OCI-LY7 (cell line): ENCODE data around the gene DYNLRB1. TPM values are rescaled to one million over a fixed set of nuclear protein-coding genes. Genes with fewer than 3 reads are reported as not detected.

ENCODE experiments used
- BruUV-seq: library from RNA; stranded (reverse); fragments of 400-500 nt; replicated peaks from 2 replicates; lab custom pipeline; 2021; lab: Mats Ljungman, UMichigan
- CTCF ChIA-PET: fragments of 300-600 bp; sonication (Branson Sonifier 250); formaldehyde crosslinking; loops from one replicate; lab custom pipeline; 2022; ENCODE audit warnings: antibody characterized with exemption; ENCODE audit not compliant: unreplicated experiment; lab: Charles Lee
- POLR2A ChIA-PET: fragments of 300-600 bp; sonication (Branson Sonifier 250); formaldehyde crosslinking; loops from one replicate; lab custom pipeline; 2022; ENCODE audit warnings: antibody characterized with exemption; lab: Charles Lee
- DNase-seq: peaks from one replicate; pipeline ENCODE4 v3.0.0-alpha.2; 2015; ENCODE audit warnings: low spot score
- H2AFZ ChIP-seq: fragments of 200-600 bp; sonication (generic), shearing (Covaris generic); 2 replicates; pipeline ENCODE4 v1.6.1; 2014; ENCODE audit warnings: mild to moderate bottlenecking, antibody characterized with exemption, low read length, moderate library complexity
- H3K27ac ChIP-seq: fragments of 200-600 bp; sonication (generic); 2 replicates; pipeline ENCODE4 v1.5.1; 2014; ENCODE audit warnings: mixed run types, low read depth, mild to moderate bottlenecking, moderate library complexity, low read length, inconsistent platforms; ENCODE audit not compliant: poor library complexity, severe bottlenecking
- H3K36me3 ChIP-seq: fragments of 200-600 bp; sonication (generic); 2 replicates; pipeline ENCODE4 v1.6.1; 2014; ENCODE audit warnings: mild to moderate bottlenecking, antibody characterized with exemption, low read length, moderate library complexity, mixed read lengths; ENCODE audit not compliant: insufficient read depth
- H3K4me1 ChIP-seq: fragments of 200-600 bp; sonication (generic); 2 replicates; pipeline ENCODE4 v1.5.1; 2014; ENCODE audit warnings: mild to moderate bottlenecking, low read length; ENCODE audit not compliant: insufficient read depth, poor library complexity, severe bottlenecking
- H3K4me2 ChIP-seq: fragments of 200-600 bp; sonication (generic); 2 replicates; pipeline ENCODE4 v1.6.1; 2014; ENCODE audit warnings: mild to moderate bottlenecking, low read length
- H3K4me3 ChIP-seq: fragments of 200-600 bp; sonication (generic); 2 replicates; pipeline ENCODE4 v1.5.1; 2014; ENCODE audit warnings: mild to moderate bottlenecking, low read depth, low read length; ENCODE audit not compliant: poor library complexity, severe bottlenecking
- H3K79me2 ChIP-seq: fragments of 200-600 bp; sonication (generic); 2 replicates; pipeline ENCODE4 v1.6.1; 2016; ENCODE audit warnings: low read depth, mild to moderate bottlenecking, low read length, moderate library complexity, mixed read lengths; ENCODE audit not compliant: insufficient read depth
- H3K9me2 ChIP-seq: fragments of 200-600 bp; sonication (generic); 2 replicates; pipeline ENCODE4 v1.6.1; 2016; ENCODE audit warnings: mild to moderate bottlenecking, low read length, mixed read lengths; ENCODE audit not compliant: insufficient read depth
- H3K9me3 ChIP-seq: fragments of 200-600 bp; sonication (generic); 2 replicates; pipeline ENCODE4 v1.6.1; 2014; ENCODE audit warnings: mild to moderate bottlenecking, mixed run types, low read length, mixed read lengths
- H4K20me1 ChIP-seq: fragments of 200-600 bp; sonication (generic); 2 replicates; pipeline ENCODE4 v1.6.1; 2014; ENCODE audit warnings: mild to moderate bottlenecking, antibody characterized with exemption, low read length, moderate library complexity, mixed read lengths; ENCODE audit not compliant: insufficient read depth
- EZH2phosphoT487 ChIP-seq: fragments of 200-600 bp; sonication (generic); IDR thresholded peaks from 2 replicates; pipeline ENCODE4 v1.6.1; 2018; ENCODE audit warnings: low read depth, borderline replicate concordance, mild to moderate bottlenecking, mixed run types, antibody characterized with exemption, low read length, moderate library complexity, mixed read lengths
- intact Hi-C: fragments of 100-400 bp; cut with micrococcal nuclease; formaldehyde crosslinking; loops from one replicate; pipeline ENCODE4 v1.10.0; 2022; ENCODE audit not compliant: unreplicated experiment
- total RNA-seq, 2 experiments: library from RNA; depleted of rRNA in 1 of 2; stranded (reverse); fragments of >200 nt in 1 of 2; shearing (Covaris generic) in 1 of 2; gene quantifications; 2 replicates each; pipeline ENCODE4 v1.2.3, GENCODE V29; 2014 to 2022
- TF ChIP-seq, protein P1 (sequence below): fragments of 200-600 bp; sonication (generic); conservative IDR thresholded peaks from 2 replicates; pipeline ENCODE4 v1.5.1; 2014; ENCODE audit warnings: mild to moderate bottlenecking, antibody characterized with exemption, low read length, moderate library complexity, mixed read lengths

DYNLRB1 gene
- total RNA-seq, 2 experiments from 2014 or later: 94.2 to 128 TPM

DNA sequence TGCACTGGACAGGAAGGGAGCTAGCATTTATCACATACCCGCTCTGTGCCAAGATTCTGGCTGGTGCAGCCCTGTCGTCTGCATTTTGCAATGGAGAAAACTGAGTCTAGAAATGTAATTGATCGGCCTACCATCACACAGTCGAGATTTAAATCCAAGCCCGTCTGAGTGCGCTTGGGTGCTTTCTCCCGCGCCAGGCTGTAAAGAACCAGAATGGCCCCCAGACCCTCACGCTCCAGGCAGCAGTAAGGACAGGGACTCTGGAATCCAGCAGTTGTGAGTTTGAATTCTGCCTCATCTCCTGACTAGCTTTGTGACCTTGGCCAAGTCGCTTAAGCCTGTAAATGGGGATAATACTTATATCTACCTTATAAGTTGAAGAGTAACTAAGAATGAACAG lies 10.8 kb downstream of the DYNLRB1 start:
- Histone ChIP-seq H2AFZ (no peak overlapping the region), H3K4me2 (no peak overlapping the region), H3K4me1 (peaks cover 6% of the 10 kb centered on the region), H3K27ac (no peak overlapping the region), H3K36me3 (peaks cover 42% of the 10 kb centered on the region), H3K9me3 (no peaks in the 10 kb centered on the region), H4K20me1 (peaks cover 6% of the 10 kb centered on the region; the same call in 1 of the 2 replicates), H3K9me2 (no peaks in the 10 kb centered on the region), H3K79me2 (no peaks in the 10 kb centered on the region), H3K4me3 (no peak overlapping the region)
- TF ChIP-seq, protein P1, sequence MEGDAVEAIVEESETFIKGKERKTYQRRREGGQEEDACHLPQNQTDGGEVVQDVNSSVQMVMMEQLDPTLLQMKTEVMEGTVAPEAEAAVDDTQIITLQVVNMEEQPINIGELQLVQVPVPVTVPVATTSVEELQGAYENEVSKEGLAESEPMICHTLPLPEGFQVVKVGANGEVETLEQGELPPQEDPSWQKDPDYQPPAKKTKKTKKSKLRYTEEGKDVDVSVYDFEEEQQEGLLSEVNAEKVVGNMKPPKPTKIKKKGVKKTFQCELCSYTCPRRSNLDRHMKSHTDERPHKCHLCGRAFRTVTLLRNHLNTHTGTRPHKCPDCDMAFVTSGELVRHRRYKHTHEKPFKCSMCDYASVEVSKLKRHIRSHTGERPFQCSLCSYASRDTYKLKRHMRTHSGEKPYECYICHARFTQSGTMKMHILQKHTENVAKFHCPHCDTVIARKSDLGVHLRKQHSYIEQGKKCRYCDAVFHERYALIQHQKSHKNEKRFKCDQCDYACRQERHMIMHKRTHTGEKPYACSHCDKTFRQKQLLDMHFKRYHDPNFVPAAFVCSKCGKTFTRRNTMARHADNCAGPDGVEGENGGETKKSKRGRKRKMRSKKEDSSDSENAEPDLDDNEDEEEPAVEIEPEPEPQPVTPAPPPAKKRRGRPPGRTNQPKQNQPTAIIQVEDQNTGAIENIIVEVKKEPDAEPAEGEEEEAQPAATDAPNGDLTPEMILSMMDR: no peak
- TF ChIP-seq EZH2phosphoT487: no peak
- BruUV-seq: no TSS peak
- ChIA-PET POLR2A (interaction anchor here (0.7 kb wide), 1 partner anchor 58 kb away, joined by 3 read pairs; no protein-coding TSS in a partner anchor), CTCF (no interaction called here)
- intact Hi-C loops: no loop called here
- DNase-seq: no peak

DNA sequence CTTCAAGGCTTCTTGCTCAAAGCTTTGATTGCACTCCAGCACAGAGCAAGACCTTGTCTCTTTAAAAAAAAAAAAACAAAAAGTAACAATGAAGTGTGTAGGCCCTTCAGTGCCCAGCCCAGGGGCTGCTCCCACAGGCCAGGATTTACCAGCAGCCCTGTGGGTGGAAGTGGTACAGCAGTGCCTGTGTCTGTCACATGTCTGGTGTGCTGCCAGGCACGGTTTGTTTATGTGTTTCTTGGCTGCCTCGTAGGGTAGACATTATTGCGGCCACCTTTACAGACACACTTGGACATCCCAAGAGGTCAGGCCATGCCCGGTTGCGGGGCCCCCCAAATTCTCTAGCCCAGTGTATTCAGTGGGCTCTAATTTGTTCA lies 12.7 kb downstream of the DYNLRB1 start:
- no TSS peak for BruUV-seq
- H3K79me2 ChIP-seq: no peaks in the 10 kb centered on the region
- TF ChIP-seq, protein P1: no peak
- TF ChIP-seq EZH2phosphoT487: no peak
- ChIA-PET CTCF (no interaction called here), POLR2A (no interaction called here)
- no peak overlapping the region for H3K27ac ChIP-seq
- H3K36me3 ChIP-seq: peaks cover 50% of the 10 kb centered on the region
- H3K4me2 ChIP-seq: no peak overlapping the region
- H3K4me3 ChIP-seq: no peak overlapping the region
- peaks cover 6% of the 10 kb centered on the region; the same call in 1 of the 2 replicates for H4K20me1 ChIP-seq
- H3K4me1 ChIP-seq: no peaks in the 10 kb centered on the region
- no peak for DNase-seq
- intact Hi-C loops: no loop called here
- no peaks in the 10 kb centered on the region for H3K9me2 ChIP-seq
- H2AFZ ChIP-seq: no peak overlapping the region
- no peaks in the 10 kb centered on the region for H3K9me3 ChIP-seq

DNA sequence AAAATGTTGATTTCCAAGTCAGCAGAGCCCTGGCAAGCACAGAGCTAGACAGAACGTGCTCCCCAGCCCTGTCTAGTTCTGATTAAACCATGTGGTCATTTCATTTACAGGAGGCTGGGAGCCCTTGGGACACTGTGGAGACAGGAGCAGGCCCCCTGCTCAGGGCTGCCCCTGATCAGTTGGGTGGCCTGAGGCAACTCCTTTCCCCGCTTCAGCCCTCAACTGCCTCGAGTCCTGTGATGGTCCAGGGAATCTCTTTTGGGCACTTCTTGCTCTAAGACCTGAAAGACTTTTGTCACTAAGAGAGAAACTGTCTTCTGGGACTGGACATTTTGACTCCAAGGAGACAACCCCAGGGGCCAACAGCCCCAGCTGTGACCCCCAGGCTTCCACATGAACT lies 13.5 kb downstream of the DYNLRB1 start:
- peaks cover 59% of the 10 kb centered on the region for H3K36me3 ChIP-seq
- no peak overlapping the region for H3K4me3 ChIP-seq
- no TSS peak for BruUV-seq
- H3K79me2 ChIP-seq: no peaks in the 10 kb centered on the region
- no peaks in the 10 kb centered on the region for H3K9me3 ChIP-seq
- H3K4me1 ChIP-seq: no peaks in the 10 kb centered on the region
- H3K4me2 ChIP-seq: no peak overlapping the region
- no peaks in the 10 kb centered on the region for H3K9me2 ChIP-seq
- no peaks in the 10 kb centered on the region for H4K20me1 ChIP-seq
- ChIA-PET CTCF (no interaction called here), POLR2A (interaction anchor here (1.0 to 1.1 kb wide), 2 partner anchors 218 to 230 kb away, joined by 3 read pairs; no protein-coding TSS in a partner anchor)
- intact Hi-C loops: no loop called here
- DNase-seq: no peak
- TF ChIP-seq, protein P1: no peak
- TF ChIP-seq EZH2phosphoT487: no peak
- no peak overlapping the region for H2AFZ ChIP-seq
- H3K27ac ChIP-seq: no peak overlapping the region
